Measurements from ENCODE around the gene BICD2.

BICD2 gene

DNA sequence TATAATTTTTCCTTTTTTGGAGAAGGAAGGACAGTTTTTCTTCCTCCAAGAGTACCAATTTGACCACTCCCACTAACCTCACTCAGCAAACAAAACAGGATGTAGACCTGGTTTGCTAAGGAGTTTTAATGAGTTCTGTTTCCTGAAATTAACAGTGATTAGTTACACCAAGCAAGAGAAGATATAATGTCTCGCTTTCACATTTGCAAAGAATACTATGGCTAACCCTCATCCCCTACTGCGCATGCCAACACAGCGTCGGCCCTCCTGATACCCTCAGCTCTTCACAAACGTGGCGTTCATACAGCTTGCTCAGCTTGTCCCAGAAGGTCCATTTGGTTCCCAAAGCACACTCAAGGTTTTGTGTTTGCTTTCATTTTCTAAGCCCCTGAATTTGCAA lies 52.8 kb downstream of the BICD2 start:
- DNase-seq: no peak

DNA sequence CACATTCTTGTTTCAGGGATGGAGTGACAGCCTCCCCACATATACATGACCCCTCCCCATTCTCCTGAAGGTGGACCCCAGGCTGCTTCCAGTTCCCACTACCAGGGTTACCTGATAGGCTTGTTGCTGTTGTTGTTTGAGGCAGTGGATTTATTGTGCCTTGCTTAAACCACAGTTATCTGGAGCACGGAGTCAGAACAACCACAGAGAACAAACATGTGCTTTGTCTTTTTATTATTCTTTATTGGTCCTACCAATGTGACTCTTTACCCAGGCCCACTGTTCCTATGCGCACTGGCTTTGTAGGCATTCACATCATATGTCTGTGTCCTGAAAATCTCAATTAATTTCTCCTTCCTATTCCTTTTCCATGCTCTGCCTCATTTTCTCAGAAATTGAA lies 53.5 kb downstream of the BICD2 start:
- no peak for DNase-seq

DNA sequence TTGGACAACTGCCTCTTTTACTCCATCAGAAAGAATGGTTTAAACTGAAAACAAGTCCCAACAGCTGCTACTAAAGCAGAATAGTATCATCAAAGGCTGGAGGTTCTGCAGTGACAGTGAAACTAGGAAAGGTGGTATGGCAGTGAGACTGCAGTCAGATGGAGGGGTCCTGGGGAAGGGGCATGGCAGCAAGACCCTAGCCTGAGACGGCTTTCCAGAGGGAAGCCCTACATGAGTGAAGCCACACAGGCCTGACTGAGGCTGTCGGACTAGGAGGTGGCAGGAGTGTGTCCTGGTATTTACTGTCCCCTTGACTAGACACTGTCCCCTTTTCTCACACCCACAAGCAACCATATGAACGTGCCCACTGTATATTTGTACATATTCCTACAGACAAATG lies 54.3 kb downstream of the BICD2 start:
- no peak for DNase-seq

DNA sequence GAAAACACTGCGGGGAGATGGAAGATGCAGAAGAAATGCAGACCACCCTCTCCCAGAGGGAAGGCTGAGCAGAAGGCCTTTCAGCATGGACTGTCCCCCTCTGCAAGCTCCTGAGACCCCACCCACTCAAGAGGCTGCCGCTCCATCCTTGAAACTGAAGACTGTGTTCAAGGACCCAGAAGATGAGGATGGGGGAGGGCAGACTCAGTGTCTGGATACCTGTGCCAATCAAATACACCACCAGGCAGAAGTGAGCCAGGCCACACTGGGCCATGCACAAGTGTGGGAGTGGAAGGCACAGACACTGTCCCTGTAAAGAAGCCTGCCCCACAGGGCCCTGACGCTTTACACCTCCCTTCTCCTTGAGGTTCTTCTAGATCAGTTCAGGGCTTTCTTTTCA lies 54.7 kb downstream of the BICD2 start:
- no peak for DNase-seq

DNA sequence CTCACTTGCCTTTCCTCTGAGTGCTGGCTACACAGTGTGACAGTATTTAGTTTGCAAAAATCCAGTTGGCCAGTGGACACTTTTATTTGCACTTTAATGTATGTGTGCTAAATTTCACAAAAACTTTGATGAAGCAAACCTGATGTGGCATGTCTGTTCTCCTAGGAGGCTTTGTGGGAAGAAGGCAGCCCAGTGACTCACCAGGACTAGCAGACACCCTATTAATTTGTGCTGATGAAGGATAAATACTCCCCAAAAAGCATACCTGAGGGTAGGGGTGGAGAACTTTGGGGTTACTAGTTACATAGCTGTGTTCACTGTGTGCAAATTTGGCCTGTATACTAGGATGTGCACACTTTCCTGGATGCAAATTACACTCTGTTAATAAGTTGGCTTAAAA lies 55.4 kb downstream of the BICD2 start:
- no peak for DNase-seq

DNA sequence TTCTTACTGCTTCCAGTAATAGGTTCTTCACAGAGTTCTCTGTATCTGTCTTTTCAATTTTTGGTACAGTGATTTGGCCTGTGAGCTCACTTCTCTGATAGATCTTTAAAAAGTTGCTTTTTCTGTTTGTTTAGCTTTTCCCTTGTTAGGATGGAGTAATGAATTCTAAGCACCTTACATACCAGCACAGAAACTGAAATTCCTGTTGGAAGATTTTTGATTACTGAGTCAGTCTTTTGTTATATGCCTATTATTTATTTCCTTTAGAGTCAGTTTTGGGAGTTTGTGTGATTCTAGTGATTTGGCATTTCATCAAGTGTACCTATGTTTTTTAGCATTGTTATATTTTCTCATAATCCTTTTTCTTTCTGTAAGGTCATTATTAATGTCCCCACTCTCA lies 57.1 kb downstream of the BICD2 start:
- no peak for DNase-seq

DNA sequence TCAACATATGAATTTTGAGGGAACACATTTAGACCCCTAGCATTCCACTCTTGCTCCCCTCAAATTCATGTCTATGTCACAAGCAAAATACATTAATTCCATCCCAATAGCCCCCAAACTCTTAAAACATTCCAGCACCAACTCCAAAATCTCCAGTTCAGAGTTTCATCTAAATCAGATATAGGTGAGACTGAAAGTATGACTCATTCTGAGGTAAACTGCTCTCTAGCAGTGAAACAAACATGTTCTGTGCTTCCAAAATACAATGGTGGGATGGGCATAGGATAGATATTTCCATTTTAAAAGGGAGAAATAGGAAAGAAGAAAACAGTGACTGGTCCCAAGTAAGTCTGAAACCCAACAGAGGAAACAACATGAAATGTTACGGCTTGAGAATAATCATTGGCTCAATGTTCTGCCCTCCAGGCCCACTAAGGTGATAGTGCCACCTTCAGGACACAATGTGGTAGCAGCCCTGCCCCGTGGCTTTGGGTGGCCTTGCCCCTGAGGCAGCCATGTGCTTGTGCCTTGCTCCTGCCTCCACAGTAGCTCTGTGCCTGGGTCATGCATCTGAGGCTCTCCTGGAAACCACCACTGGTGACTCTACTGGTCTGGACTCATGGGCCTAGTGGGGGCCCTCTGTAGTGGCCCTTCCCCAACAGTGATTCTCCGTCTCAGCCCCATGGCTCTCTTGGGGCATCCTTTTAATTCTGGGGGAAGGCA lies 58.3 kb downstream of the BICD2 start:
- no peak for DNase-seq

DNA sequence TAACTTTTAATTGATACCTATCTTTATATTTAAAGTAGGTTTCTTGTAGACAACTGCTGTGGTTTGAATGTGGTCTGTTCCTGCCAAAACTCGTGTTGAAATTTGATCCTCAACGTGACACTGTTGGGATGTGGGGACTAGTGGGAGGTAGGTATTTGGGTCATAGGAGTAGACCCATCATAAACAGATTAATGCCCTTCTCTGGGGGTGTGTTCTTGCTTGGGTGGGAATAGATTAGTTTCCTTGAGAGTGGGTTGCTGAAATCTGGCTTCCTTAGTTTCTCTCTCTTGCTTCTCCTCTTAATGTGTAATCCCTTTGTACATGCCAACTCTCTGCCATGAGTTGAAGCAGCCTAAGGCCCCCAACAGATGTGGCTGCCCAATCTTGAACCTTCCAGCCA lies 60.1 kb downstream of the BICD2 start:
- DNase-seq: no peak

DNA sequence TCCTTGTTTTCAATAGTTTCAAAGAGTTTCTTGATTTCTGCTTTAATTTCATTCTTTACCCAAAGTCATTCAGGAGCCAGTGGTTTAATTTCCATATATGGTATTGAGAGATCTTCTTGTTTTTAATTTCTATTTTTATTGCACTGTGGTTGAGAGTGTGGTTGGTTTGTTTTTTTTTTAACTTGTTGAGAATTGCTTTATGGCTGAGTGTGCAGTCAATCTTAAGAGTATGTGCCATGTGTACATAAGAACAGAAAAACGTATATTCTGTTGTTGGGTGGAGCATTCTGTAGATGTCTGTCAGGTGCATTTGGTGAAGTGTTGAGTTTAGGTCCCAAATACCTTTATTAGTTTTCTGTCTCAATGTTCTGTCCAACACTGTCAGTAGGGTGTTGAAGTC lies 68.0 kb downstream of the BICD2 start:
- DNase-seq: no peak

DNA sequence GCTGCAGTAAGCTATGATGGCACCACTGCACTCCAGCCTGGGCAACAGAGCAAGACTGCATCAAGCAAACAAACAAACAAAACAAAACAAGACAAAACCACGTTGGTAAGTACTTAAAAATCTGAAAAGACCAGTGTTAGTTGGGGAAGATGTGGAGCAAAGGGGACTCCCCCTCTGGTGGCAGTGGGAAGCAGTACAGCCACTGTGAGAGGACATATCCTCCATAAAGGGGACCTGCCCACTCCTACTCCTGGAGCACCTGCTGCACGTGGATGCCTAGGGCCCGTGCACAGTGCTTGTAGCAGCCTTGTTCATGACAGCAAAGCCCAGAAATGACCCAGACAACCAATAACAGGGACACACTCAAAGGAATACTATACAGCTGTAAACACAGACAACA lies 77.7 kb downstream of the BICD2 start:
- DNase-seq: no peak

DNA sequence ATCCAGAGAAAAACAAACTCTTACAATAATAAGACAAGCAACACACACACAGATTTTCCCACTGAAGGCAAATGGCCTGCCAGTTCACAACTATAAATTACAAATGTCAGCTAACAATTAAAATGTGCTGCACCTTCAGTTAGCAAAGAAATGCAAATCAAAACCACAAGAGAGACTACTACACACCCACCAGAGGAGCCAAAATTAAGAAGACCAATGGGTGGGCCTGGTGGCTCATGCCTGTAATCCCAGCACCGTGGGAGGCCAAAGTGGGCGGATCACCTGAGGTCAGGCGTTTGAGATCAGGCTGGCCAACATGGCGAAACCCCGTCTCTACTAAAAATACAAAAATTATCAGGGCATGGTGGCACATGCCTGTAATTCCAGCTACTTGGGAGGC lies 79.6 kb downstream of the BICD2 start:
- no peak for DNase-seq

DNA sequence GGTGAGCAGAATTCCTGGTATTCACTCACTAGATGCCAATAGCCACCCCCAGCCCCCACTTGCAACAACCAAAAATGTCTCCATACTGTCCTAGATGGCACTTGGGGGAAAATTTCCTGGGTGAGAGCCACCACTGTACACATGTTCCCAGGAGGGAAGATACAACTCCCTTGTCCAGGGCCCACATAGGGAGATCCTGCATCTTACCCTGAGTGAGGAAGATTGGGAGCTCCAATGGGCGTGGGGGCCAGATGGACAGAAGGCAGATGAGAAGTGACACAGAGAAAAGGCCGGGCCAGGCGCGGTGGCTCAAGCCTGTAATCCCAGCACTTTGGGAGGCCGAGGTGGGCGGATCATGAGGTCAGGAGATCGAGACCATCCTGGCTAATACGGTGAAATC lies 82.4 kb downstream of the BICD2 start:
- no peak for DNase-seq

DNA sequence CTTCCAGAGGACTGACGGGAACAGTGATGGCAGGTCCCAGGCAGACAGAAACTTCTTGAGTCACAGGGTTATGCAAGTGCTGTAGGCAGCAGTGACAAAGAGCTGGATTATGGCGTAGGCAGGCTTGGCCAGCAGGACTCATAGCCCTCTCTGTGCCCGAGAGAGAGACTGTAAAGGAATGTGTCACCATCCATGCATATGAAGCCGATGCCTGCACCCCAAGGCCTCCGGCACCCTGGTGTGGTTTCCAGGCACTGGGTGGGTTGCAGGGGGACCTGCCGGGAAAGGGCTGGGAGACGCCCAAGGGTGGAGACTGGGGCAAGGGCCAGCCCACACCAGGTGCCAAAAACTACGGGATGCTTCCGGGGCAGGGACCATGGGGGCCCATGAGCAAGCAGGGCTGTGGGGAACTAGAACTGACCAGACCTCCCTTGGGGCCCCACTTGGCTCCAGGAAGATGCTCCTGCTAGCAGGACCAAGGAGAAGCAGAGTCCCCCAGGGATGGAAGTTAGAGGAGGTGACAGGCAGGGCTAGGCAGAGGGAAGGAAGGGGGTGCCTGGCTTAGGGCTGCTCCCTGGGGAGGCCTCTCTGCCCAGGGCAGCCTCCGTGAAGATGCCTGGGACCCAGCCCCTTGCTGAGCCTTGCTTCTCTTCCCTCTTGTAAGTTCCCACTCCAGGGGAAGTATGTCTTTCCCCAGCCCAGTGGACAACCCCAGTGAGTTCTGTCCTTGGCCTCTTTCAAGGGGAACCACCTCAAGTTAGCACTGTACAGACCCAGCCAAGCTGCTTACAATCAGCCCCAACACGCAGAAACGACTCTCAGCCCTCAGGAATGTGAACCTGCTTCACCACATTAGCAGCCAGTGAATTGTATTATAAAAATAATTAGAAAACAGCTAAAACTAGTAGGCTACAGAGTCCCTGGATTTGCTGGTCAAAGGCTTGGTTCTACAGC lies 84.2 kb downstream of the BICD2 start:
- no peak for DNase-seq

DNA sequence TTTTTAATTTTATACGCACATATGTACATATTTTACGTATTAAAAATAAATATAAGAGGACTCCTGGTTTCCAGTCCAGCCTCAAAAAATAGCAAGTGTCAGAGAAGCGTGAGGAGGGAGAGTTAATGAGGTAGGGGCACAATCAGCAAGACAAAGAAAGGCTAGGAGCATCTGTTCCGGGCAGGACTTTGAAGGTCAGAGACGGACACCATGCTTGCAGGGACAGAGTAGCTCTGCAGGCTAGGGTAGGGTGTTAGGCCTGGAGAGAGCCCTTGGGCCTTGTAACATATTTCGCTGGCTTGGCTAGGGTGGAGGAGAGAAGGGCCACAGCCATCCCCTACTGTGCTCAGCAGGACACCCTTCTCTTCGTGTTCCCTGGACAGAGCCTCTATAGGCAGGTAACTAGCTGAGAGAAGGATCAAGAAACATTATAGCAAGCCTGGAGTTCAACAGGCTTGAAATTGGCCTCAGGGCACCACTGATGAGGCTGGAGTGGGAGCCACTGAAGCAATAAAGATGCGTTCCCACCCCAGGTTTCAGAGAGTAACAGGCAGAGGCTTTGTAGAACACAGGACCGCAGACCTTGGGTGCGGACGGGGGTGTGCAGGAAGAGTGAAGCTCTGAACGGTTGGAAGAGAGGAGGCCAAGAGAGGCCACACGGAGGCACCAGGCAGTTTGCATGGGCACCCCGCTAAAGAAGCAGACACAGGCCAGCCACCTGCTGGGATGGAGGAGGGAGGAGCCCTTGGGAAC lies 85.0 kb downstream of the BICD2 start:
- no peak for DNase-seq

DNA sequence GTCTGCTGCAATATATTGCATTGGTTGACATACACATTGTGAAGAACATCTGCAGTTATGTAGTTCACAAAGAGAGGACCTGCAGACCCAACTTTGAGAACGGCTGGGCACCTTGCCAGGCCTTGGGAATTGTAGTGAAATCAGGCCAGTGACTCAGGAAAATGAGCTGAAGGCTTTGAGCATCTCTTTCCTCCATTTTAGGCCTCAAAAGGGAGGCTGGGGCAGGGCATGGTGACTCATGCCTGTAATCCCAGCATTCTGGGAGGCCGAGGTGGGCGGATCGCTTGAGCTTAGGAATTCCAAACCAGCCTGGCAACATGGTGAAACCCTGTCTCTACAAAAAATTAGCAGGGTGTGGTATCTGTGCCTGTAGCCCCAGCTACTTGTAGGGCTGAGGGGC lies 93.3 kb downstream of the BICD2 start:
- no peak for DNase-seq

DNA sequence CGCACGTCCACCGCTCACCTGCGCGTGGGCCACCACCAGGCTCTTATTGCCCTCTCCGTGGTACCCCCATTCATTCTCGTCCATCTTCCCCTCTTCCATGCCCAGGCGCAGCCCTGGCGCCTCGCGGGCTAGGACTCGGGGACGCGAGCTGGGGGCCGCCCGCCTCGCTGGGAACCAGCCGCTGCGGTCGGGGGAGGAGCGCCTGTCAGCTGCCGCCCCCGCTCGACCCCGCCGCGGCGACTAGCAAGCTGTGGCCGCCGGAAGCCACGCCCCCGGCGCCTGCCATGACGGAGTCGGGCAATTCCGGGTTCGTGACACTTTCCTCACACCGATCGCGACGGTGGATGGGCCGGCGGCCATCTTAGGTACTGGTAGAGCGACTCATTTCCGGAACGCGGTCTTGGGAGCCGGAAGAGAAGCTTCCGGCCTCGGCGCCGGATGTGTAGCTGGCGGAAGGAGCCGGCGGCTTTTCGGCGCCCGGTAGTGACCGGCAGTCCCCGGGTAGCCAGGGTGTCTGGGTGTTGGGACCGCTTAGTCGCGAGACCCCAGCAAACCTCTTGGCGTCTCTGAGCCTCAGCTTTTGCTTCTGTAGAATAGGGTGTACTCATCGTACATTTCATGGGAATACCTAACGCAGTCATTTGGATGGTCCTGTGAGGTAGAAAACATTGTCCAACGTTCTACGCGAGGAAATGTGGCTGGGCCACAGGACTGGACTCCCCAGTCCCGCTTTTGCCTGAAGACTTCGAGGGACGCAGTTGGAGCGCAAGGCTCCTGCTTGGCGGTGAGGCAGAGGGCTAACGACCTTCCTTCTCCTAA lies 94.5 kb downstream of the BICD2 start, which contains the start of gene IPPK:
TSS of gene IPPK (minus strand) at position 242 of the 819 bp plus-strand sequence. CDS start at position 99, 143 bp downstream.
- DNase-seq: peak; percentile 93

DNA sequence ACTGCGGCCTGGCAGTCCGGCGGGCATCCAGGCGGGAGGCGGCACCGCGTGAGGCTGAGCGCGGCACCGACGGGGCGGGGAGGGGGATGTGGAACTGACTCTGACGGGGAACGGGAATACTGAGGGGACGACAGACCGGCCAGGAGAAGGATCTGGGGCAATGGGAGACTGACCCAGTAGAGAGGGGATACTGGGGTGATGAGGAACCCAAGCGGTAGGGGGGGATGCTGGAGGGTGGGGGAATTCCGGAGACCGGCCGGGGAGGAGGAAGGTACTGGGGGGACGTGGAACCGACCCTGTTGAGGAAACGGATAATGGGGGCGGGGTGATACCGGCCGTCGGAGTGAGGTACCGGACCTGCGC lies 95.1 kb downstream of the BICD2 start:
- DNase-seq: peak; percentile 24

DNA sequence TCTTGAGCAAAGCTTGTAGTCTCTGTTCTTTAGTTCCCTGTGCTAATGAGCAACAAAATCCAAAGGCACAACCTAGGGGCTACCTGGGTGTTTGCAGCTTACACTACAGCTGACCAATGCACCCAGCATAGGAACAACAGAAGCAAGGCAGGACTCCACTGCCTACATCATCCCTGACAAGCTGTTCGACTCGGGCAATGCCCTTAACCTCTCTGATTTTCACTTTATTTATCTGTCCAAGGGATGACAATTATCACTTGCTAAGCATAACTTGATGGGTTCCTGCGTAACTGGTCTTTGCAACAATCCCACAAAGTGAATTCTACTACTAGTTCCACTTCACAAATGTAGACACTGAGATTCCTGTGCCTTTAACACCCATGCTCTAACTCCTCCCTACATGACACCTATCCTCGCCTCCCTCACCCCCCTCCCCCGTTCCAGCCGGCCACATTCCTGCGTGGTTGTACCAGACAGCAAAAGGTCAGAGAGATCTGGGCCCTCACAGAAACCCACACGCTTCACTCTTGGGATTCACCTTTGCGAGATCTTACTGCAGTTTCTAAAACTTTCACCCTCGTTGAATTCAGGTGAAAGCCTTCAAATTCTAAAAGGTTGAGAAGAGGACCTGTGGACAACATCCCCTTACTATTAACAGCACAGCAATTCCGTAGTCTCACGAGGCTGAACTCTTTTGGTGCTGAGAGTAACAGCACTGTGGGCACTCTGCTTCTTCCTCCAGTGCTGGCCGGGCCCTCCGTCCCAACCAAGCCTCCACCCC lies 95.7 kb downstream of the BICD2 start:
- DNase-seq: no peak

DNA sequence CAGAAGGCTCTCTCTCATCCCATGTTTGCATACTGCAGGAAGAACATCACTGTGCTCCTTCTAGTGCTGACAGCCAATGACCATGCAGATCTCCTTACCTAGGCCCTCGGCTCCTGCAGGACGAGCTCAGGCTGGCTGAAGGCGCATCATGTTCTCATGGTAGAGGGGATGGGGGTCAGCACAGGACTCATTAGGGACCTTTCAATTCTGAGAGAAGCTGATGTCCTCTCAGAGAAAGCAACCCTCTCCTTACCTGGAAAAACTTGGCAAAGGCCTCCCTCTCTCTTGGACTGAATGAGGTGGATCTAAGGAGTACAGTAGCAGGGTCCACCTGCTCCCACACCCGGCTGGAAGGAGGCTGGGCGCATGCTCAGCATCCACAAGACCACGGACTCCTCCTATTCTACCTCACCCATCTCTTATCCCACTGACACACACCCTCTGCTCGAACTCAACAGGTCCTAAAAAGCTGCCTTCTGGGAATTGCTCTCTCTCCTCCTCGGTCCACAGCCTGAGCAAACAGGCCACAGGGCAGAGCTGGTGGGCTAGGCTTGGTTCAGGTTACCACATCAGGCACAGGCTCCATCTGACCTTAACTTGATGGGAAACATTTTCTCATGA lies 97.6 kb downstream of the BICD2 start:
- no peak for DNase-seq

DNA sequence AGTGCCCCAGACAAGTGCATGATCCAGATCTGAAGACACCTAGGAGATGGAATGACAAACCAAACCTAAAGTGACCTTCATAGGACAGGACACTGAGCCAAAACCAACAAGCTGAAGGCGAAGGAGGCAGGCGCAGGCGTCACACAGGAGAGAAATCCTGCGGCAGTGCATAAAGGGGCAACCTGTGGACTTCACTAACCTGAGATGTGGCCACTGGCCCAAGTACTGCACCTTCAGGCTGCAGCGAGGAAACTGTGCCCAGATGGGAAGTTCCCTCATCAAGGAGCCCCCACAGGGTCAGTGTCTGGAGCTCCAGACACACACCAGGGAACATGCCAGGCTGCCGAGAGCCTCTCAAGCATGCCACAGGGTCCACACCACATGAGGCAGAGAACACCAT lies 98.4 kb downstream of the BICD2 start:
- no peak for DNase-seq

DNA sequence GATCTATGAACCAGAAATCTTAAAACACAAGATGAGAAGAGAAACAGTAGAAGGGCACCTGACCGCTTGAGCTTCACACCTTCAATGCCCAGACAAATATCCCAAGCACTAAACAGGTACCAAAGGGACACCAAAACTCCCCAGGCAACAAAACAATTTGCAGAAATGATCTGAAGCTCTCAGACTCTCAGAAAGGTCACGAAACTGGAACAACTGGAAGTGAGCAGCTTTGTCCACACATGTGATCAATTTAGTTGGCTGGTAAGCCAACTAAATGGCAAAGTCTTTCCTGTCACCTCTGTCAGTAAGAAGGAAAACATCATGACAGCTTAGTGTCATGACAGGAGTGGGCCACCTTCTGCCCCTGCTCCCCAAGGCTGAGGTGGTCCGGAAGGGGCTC lies 98.8 kb downstream of the BICD2 start:
- no peak for DNase-seq

All from NK-92 treated with Interleukin-12 subunit alpha and Interleukin-12 subunit beta, amount 100 ng/mL, for 24 hours (cell line).